ENCODE results near the gene MAPK8IP2. TPM values are rescaled to one million over a fixed set of nuclear protein-coding genes. Genes with fewer than 3 reads are reported as not detected.
A peak's percentile ranks its signal among the peaks of the same experiment; 100 is the strongest.

The MAPK8IP2 gene
- polyA plus RNA-seq, 2 donors, result 0.55 to 0.61 TPM

- Histone ChIP-seq H3K27ac (ENCODE audit: low read depth in 2 of 2, low read length in 1 of 2) (no peak overlapping the region), H3K4me1 (ENCODE audit: control insufficient read depth in 2 of 2, insufficient read depth in 2 of 2, low read length in 1 of 2) (peaks cover 2 to 3% of the 10 kb centered on the region in 2 donors)
- WGBS, 2 donors, result 88 to 92% methylated on average over 11 of the region's 11 CpGs
Observed at GRCh38 chr22:50564289-50564688, 36.3 kb upstream of the MAPK8IP2 start.

GRCh38 chr22:50567721-50568252 lies 32.8 kb upstream of the MAPK8IP2 start:
- Histone ChIP-seq H3K4me1 (ENCODE audit: control insufficient read depth in 2 of 2, insufficient read depth in 2 of 2, low read length in 1 of 2) (peaks cover 3 to 5% of the 10 kb centered on the region in 2 donors), H3K27me3 (ENCODE audit: control insufficient read depth in 1 of 2, insufficient read depth in 2 of 2, low read length in 2 of 2) (no peaks in the 10 kb centered on the region), H3K27ac (ENCODE audit: low read depth in 2 of 2, low read length in 1 of 2) (peak overlapping the region in 1 of 2 donors; percentile 32), H3K36me3 (ENCODE audit: control insufficient read depth in 2 of 2, insufficient read depth in 2 of 2, low read length in 1 of 2) (peaks cover 0 to 27% of the 10 kb centered on the region in 2 donors), H3K4me3 (ENCODE audit: low read depth in 1 of 2, low read length in 2 of 2) (no peak overlapping the region), H3K9me3 (ENCODE audit: control insufficient read depth in 2 of 2, insufficient read depth in 1 of 2, low read depth in 1 of 2, low read length in 1 of 2) (no peaks in the 10 kb centered on the region)
- 83 to 88% methylated on average over 7 of the region's 7 CpGs for WGBS, 2 donors

More at GRCh38 chr22:50564289-50564688, 36.3 kb upstream of the MAPK8IP2 start:
- no peaks in the 10 kb centered on the region for H3K9me3 ChIP-seq (ENCODE audit: control insufficient read depth in 2 of 2, insufficient read depth in 1 of 2, low read depth in 1 of 2, low read length in 1 of 2)
- H3K4me3 ChIP-seq (ENCODE audit: low read depth in 1 of 2, low read length in 2 of 2), result no peak overlapping the region
- H3K27me3 ChIP-seq (ENCODE audit: control insufficient read depth in 1 of 2, insufficient read depth in 2 of 2, low read length in 2 of 2), result no peaks in the 10 kb centered on the region
- peaks cover 0 to 3% of the 10 kb centered on the region in 2 donors for H3K36me3 ChIP-seq (ENCODE audit: control insufficient read depth in 2 of 2, insufficient read depth in 2 of 2, low read length in 1 of 2)

- no peaks in the 10 kb centered on the region for H3K9me3 ChIP-seq (ENCODE audit: control insufficient read depth in 2 of 2, insufficient read depth in 1 of 2, low read depth in 1 of 2, low read length in 1 of 2)
- H3K27ac ChIP-seq (ENCODE audit: low read depth in 2 of 2, low read length in 1 of 2), result peak overlapping the region in 1 of 2 donors; percentile 9
- no peak overlapping the region for H3K4me3 ChIP-seq (ENCODE audit: low read depth in 1 of 2, low read length in 2 of 2)
- H3K27me3 ChIP-seq (ENCODE audit: control insufficient read depth in 1 of 2, insufficient read depth in 2 of 2, low read length in 2 of 2), result no peaks in the 10 kb centered on the region
- H3K36me3 ChIP-seq (ENCODE audit: control insufficient read depth in 2 of 2, insufficient read depth in 2 of 2, low read length in 1 of 2), result peaks cover 0 to 34% of the 10 kb centered on the region in 2 donors
- 71 to 73% methylated on average over 7 of the region's 7 CpGs for WGBS, 2 donors
- peaks cover under 1 to 5% of the 10 kb centered on the region in 2 donors for H3K4me1 ChIP-seq (ENCODE audit: control insufficient read depth in 2 of 2, insufficient read depth in 2 of 2, low read length in 1 of 2)
Observed at GRCh38 chr22:50568626-50569025, 32.0 kb upstream of the MAPK8IP2 start.

- peaks cover 0 to 39% of the 10 kb centered on the region in 2 donors for H3K36me3 ChIP-seq (ENCODE audit: control insufficient read depth in 2 of 2, insufficient read depth in 2 of 2, low read length in 1 of 2)
- peak overlapping the region in 1 of 2 donors; percentile 9 for H3K27ac ChIP-seq (ENCODE audit: low read depth in 2 of 2, low read length in 1 of 2)
- peaks cover 0 to 5% of the 10 kb centered on the region in 2 donors for H3K4me1 ChIP-seq (ENCODE audit: control insufficient read depth in 2 of 2, insufficient read depth in 2 of 2, low read length in 1 of 2)
- H3K4me3 ChIP-seq (ENCODE audit: low read depth in 1 of 2, low read length in 2 of 2), result no peak overlapping the region
- no peaks in the 10 kb centered on the region for H3K27me3 ChIP-seq (ENCODE audit: control insufficient read depth in 1 of 2, insufficient read depth in 2 of 2, low read length in 2 of 2)
- H3K9me3 ChIP-seq (ENCODE audit: control insufficient read depth in 2 of 2, insufficient read depth in 1 of 2, low read depth in 1 of 2, low read length in 1 of 2), result no peaks in the 10 kb centered on the region
- WGBS, 2 donors, result 55 to 83% methylated on average over 8 of the region's 8 CpGs
Observed at GRCh38 chr22:50569041-50569459, 31.5 kb upstream of the MAPK8IP2 start.

- H3K4me3 ChIP-seq (ENCODE audit: low read depth in 1 of 2, low read length in 2 of 2), result no peak overlapping the region
- H3K27ac ChIP-seq (ENCODE audit: low read depth in 2 of 2, low read length in 1 of 2), result no peak overlapping the region
- H3K9me3 ChIP-seq (ENCODE audit: control insufficient read depth in 2 of 2, insufficient read depth in 1 of 2, low read depth in 1 of 2, low read length in 1 of 2), result no peaks in the 10 kb centered on the region
- peaks cover 0 to 5% of the 10 kb centered on the region in 2 donors for H3K4me1 ChIP-seq (ENCODE audit: control insufficient read depth in 2 of 2, insufficient read depth in 2 of 2, low read length in 1 of 2)
- 85 to 91% methylated on average over 13 of the region's 13 CpGs for WGBS, 2 donors
- H3K36me3 ChIP-seq (ENCODE audit: control insufficient read depth in 2 of 2, insufficient read depth in 2 of 2, low read length in 1 of 2), result peaks cover 0 to 39% of the 10 kb centered on the region in 2 donors
- no peaks in the 10 kb centered on the region for H3K27me3 ChIP-seq (ENCODE audit: control insufficient read depth in 1 of 2, insufficient read depth in 2 of 2, low read length in 2 of 2)
Observed at GRCh38 chr22:50569896-50570535, 30.6 kb upstream of the MAPK8IP2 start.

- Histone ChIP-seq H3K27ac (ENCODE audit: low read depth in 2 of 2, low read length in 1 of 2) (no peak overlapping the region), H3K4me3 (ENCODE audit: low read depth in 1 of 2, low read length in 2 of 2) (no peak overlapping the region), H3K9me3 (ENCODE audit: control insufficient read depth in 2 of 2, insufficient read depth in 1 of 2, low read depth in 1 of 2, low read length in 1 of 2) (no peaks in the 10 kb centered on the region), H3K36me3 (ENCODE audit: control insufficient read depth in 2 of 2, insufficient read depth in 2 of 2, low read length in 1 of 2) (peaks cover 0 to 39% of the 10 kb centered on the region in 2 donors), H3K27me3 (ENCODE audit: control insufficient read depth in 1 of 2, insufficient read depth in 2 of 2, low read length in 2 of 2) (no peaks in the 10 kb centered on the region), H3K4me1 (ENCODE audit: control insufficient read depth in 2 of 2, insufficient read depth in 2 of 2, low read length in 1 of 2) (peaks cover 0 to 5% of the 10 kb centered on the region in 2 donors)
- WGBS, 2 donors, result 91 to 92% methylated on average over 12 of the region's 12 CpGs
Observed at GRCh38 chr22:50570861-50571260, 29.7 kb upstream of the MAPK8IP2 start.

GRCh38 chr22:50571264-50572175 lies 29.1 kb upstream of the MAPK8IP2 start:
- Histone ChIP-seq H3K36me3 (ENCODE audit: control insufficient read depth in 2 of 2, insufficient read depth in 2 of 2, low read length in 1 of 2) (peaks cover 0 to 41% of the 10 kb centered on the region in 2 donors), H3K4me1 (ENCODE audit: control insufficient read depth in 2 of 2, insufficient read depth in 2 of 2, low read length in 1 of 2) (peaks cover 0 to 5% of the 10 kb centered on the region in 2 donors), H3K27ac (ENCODE audit: low read depth in 2 of 2, low read length in 1 of 2) (no peak overlapping the region), H3K4me3 (ENCODE audit: low read depth in 1 of 2, low read length in 2 of 2) (no peak overlapping the region), H3K9me3 (ENCODE audit: control insufficient read depth in 2 of 2, insufficient read depth in 1 of 2, low read depth in 1 of 2, low read length in 1 of 2) (no peaks in the 10 kb centered on the region), H3K27me3 (ENCODE audit: control insufficient read depth in 1 of 2, insufficient read depth in 2 of 2, low read length in 2 of 2) (no peaks in the 10 kb centered on the region)
- WGBS, 2 donors, result 84 to 86% methylated on average over 26 of the region's 26 CpGs

DNA sequence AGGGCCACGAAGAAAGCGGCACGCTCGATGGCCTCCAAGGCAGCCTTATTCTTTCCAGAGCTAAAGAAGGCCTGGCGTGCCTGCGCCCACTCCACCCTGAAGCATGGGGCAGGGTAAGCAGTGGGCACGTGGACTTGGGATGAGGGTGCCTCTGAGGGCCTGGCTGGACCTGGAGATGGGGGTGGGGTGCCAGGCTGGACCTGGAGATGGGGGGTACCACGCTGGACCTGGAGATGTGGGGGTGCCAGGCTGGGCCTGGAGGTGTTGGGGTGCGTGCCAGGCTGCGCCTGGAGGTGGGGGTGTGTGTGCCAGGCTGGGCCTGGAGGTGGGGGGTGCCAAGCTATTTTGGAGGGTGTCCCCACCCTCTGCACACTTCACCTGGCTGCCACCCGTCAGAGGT lies 27.6 kb upstream of the MAPK8IP2 start:
- H3K27ac ChIP-seq (ENCODE audit: low read depth in 2 of 2, low read length in 1 of 2), result no peak overlapping the region
- WGBS, 2 donors, result 94 to 96% methylated on average over 11 of the region's 11 CpGs
- H3K4me3 ChIP-seq (ENCODE audit: low read depth in 1 of 2, low read length in 2 of 2), result no peak overlapping the region
- no peaks in the 10 kb centered on the region for H3K27me3 ChIP-seq (ENCODE audit: control insufficient read depth in 1 of 2, insufficient read depth in 2 of 2, low read length in 2 of 2)
- H3K36me3 ChIP-seq (ENCODE audit: control insufficient read depth in 2 of 2, insufficient read depth in 2 of 2, low read length in 1 of 2), result peaks cover 0 to 44% of the 10 kb centered on the region in 2 donors
- no peaks in the 10 kb centered on the region for H3K9me3 ChIP-seq (ENCODE audit: control insufficient read depth in 2 of 2, insufficient read depth in 1 of 2, low read depth in 1 of 2, low read length in 1 of 2)
- peaks cover 0 to 5% of the 10 kb centered on the region in 2 donors for H3K4me1 ChIP-seq (ENCODE audit: control insufficient read depth in 2 of 2, insufficient read depth in 2 of 2, low read length in 1 of 2)
